ENCODE results near the gene TRAK1. TPM values are rescaled to one million over a fixed set of nuclear protein-coding genes. Genes with fewer than 3 reads are reported as not detected.
A peak's percentile ranks its signal among the peaks of the same experiment; 100 is the strongest.

The TRAK1 gene
- total and polyA plus RNA-seq, 5 donors = 91.7 to 249 (median 223) TPM

- WGBS = 83% methylated on average over 13 of the region's 13 CpGs
- Histone ChIP-seq H3K4me3 (ENCODE audit: low read length) (no peak overlapping the region), H3K4me1 (ENCODE audit: control insufficient read depth, insufficient read depth, low read length) (peaks cover 18% of the 10 kb centered on the region), H3K27ac (ENCODE audit: low read length) (no peak overlapping the region), H3K27me3 (ENCODE audit: control insufficient read depth, insufficient read depth) (no peaks in the 10 kb centered on the region), H3K9me3 (ENCODE audit: control insufficient read depth, low read length) (no peaks in the 10 kb centered on the region)
- intact Hi-C loops (cut with DNase I) = loop anchor here (5.0 to 10.0 kb wide), 4 partner anchors 50 to 77 kb away; no protein-coding TSS in a partner anchor
- ATAC-seq (peak; percentile 44 to 67), DNase-seq (peak in 2 of 3 donors; percentile 37 to 56)
Observed at GRCh38 chr3:42115215-42115614, 24.1 kb downstream of the TRAK1 start.

GRCh38 chr3:42115946-42116345 lies 24.8 kb downstream of the TRAK1 start:
- intact Hi-C loops (cut with DNase I) = loop anchor here (5.0 to 10.0 kb wide), 4 partner anchors 49 to 76 kb away; no protein-coding TSS in a partner anchor
- no peak for ATAC-seq
- H3K4me3 ChIP-seq (ENCODE audit: low read length) = no peak overlapping the region
- no peaks in the 10 kb centered on the region for H3K27me3 ChIP-seq (ENCODE audit: control insufficient read depth, insufficient read depth)
- H3K4me1 ChIP-seq (ENCODE audit: control insufficient read depth, insufficient read depth, low read length) = peaks cover 19% of the 10 kb centered on the region
- 94% methylated on average over 9 of the region's 9 CpGs for WGBS
- DNase-seq = no peak
- peak overlapping the region; percentile 48 for H3K27ac ChIP-seq (ENCODE audit: low read length)
- no peaks in the 10 kb centered on the region for H3K9me3 ChIP-seq (ENCODE audit: control insufficient read depth, low read length)

- Histone ChIP-seq H3K27me3 (ENCODE audit: control insufficient read depth, insufficient read depth) (no peaks in the 10 kb centered on the region), H3K27ac (ENCODE audit: low read length) (no peak overlapping the region), H3K9me3 (ENCODE audit: control insufficient read depth, low read length) (no peaks in the 10 kb centered on the region), H3K4me3 (ENCODE audit: low read length) (no peak overlapping the region), H3K4me1 (ENCODE audit: control insufficient read depth, insufficient read depth, low read length) (peaks cover 19% of the 10 kb centered on the region)
- intact Hi-C loops (cut with DNase I) = loop anchor here (5.0 to 10.0 kb wide), 4 partner anchors 48 to 76 kb away; no protein-coding TSS in a partner anchor
- DNase-seq (no peak), ATAC-seq (no peak)
- WGBS = 95% methylated on average over 1 of the region's 1 CpG
Observed at GRCh38 chr3:42116466-42116865, 25.3 kb downstream of the TRAK1 start.

- WGBS = 27% methylated on average over 14 of the region's 14 CpGs
- H3K9me3 ChIP-seq (ENCODE audit: control insufficient read depth, low read length) = no peaks in the 10 kb centered on the region
- ATAC-seq = peak; percentile 36 to 40
- peaks cover 21% of the 10 kb centered on the region for H3K4me1 ChIP-seq (ENCODE audit: control insufficient read depth, insufficient read depth, low read length)
- DNase-seq = peak; percentile 60 to 84 (median 80)
- H3K27ac ChIP-seq (ENCODE audit: low read length) = peak overlapping the region; percentile 49
- H3K27me3 ChIP-seq (ENCODE audit: control insufficient read depth, insufficient read depth) = no peaks in the 10 kb centered on the region
- intact Hi-C loops (cut with DNase I) = loop anchor here (5.0 to 10.0 kb wide), 4 partner anchors 47 to 75 kb away; no protein-coding TSS in a partner anchor
- H3K4me3 ChIP-seq (ENCODE audit: low read length) = no peak overlapping the region
Observed at GRCh38 chr3:42117175-42118008, 26.2 kb downstream of the TRAK1 start.

- DNase-seq = peak in 1 of 3 donors; percentile 51
- WGBS = 50% methylated on average over 2 of the region's 2 CpGs
- intact Hi-C loops (cut with DNase I) = loop anchor here (5.0 to 10.0 kb wide), 4 partner anchors 46 to 73 kb away; no protein-coding TSS in a partner anchor
Observed at GRCh38 chr3:42118762-42119361, 27.7 kb downstream of the TRAK1 start.

GRCh38 chr3:42119561-42120355 lies 28.6 kb downstream of the TRAK1 start:
- Histone ChIP-seq H3K27me3 (ENCODE audit: control insufficient read depth, insufficient read depth) (no peaks in the 10 kb centered on the region), H3K9me3 (ENCODE audit: control insufficient read depth, low read length) (no peaks in the 10 kb centered on the region), H3K4me3 (ENCODE audit: low read length) (no peak overlapping the region), H3K4me1 (ENCODE audit: control insufficient read depth, insufficient read depth, low read length) (peaks cover 29% of the 10 kb centered on the region), H3K27ac (ENCODE audit: low read length) (no peak overlapping the region)
- 70% methylated on average over 7 of the region's 7 CpGs for WGBS
- DNase-seq = peak in 1 of 3 donors; percentile 45
- intact Hi-C loops (cut with DNase I) = loop anchor here (5.0 to 10.0 kb wide), 4 partner anchors 45 to 73 kb away; no protein-coding TSS in a partner anchor
- no peak for ATAC-seq

More at GRCh38 chr3:42118762-42119361, 27.7 kb downstream of the TRAK1 start:
- Histone ChIP-seq H3K4me3 (ENCODE audit: low read length) (no peak overlapping the region), H3K4me1 (ENCODE audit: control insufficient read depth, insufficient read depth, low read length) (peaks cover 27% of the 10 kb centered on the region), H3K9me3 (ENCODE audit: control insufficient read depth, low read length) (no peaks in the 10 kb centered on the region), H3K27ac (ENCODE audit: low read length) (no peak overlapping the region), H3K27me3 (ENCODE audit: control insufficient read depth, insufficient read depth) (no peaks in the 10 kb centered on the region)
- ATAC-seq = peak; percentile 30 to 42

GRCh38 chr3:42120866-42121265 lies 29.7 kb downstream of the TRAK1 start:
- H3K27me3 ChIP-seq (ENCODE audit: control insufficient read depth, insufficient read depth) = no peaks in the 10 kb centered on the region
- peaks cover 25% of the 10 kb centered on the region for H3K4me1 ChIP-seq (ENCODE audit: control insufficient read depth, insufficient read depth, low read length)
- intact Hi-C loops (cut with DNase I) = no loop called here
- H3K9me3 ChIP-seq (ENCODE audit: control insufficient read depth, low read length) = no peaks in the 10 kb centered on the region
- no peak overlapping the region for H3K27ac ChIP-seq (ENCODE audit: low read length)
- WGBS = 56% methylated on average over 3 of the region's 3 CpGs
- DNase-seq = no peak
- ATAC-seq = no peak
- no peak overlapping the region for H3K4me3 ChIP-seq (ENCODE audit: low read length)

- Histone ChIP-seq H3K4me1 (ENCODE audit: control insufficient read depth, insufficient read depth, low read length) (peaks cover 21% of the 10 kb centered on the region), H3K4me3 (ENCODE audit: low read length) (no peak overlapping the region), H3K27me3 (ENCODE audit: control insufficient read depth, insufficient read depth) (no peaks in the 10 kb centered on the region), H3K9me3 (ENCODE audit: control insufficient read depth, low read length) (no peaks in the 10 kb centered on the region), H3K27ac (ENCODE audit: low read length) (peak overlapping the region; percentile 1)
- DNase-seq = no peak
- WGBS = 47% methylated on average over 4 of the region's 4 CpGs
- intact Hi-C loops (cut with DNase I) = no loop called here
- ATAC-seq = peak; percentile 50 to 60
Observed at GRCh38 chr3:42122261-42123011, 31.3 kb downstream of the TRAK1 start.

GRCh38 chr3:42123012-42123581 lies 31.9 kb downstream of the TRAK1 start:
- no peaks in the 10 kb centered on the region for H3K9me3 ChIP-seq (ENCODE audit: control insufficient read depth, low read length)
- 40% methylated on average over 8 of the region's 8 CpGs for WGBS
- DNase-seq (peak in 1 of 3 donors; percentile 42), ATAC-seq (peak in 1 of 2 donors; percentile 59)
- H3K4me3 ChIP-seq (ENCODE audit: low read length) = no peak overlapping the region
- peaks cover 20% of the 10 kb centered on the region for H3K4me1 ChIP-seq (ENCODE audit: control insufficient read depth, insufficient read depth, low read length)
- peak overlapping the region; percentile 12 for H3K27ac ChIP-seq (ENCODE audit: low read length)
- intact Hi-C loops (cut with DNase I) = no loop called here
- no peaks in the 10 kb centered on the region for H3K27me3 ChIP-seq (ENCODE audit: control insufficient read depth, insufficient read depth)

Measured in right cardiac atrium (tissue), 5 donors.